Caco-2 (cell line): ENCODE measurements around the gene TIGD2. TPM values are rescaled to one million over a fixed set of nuclear protein-coding genes. Genes with fewer than 3 reads are reported as not detected.

Experiments used
- BruUV-seq: library from RNA; stranded (reverse); fragments of 400-500 nt; replicated peaks from 2 replicates; lab custom pipeline; 2021; lab: Mats Ljungman, UMichigan
- CTCF ChIA-PET: fragments of 300-600 bp; sonication (Branson Sonifier 250); formaldehyde crosslinking; loops from one replicate; lab custom pipeline; 2022; ENCODE audit warnings: antibody characterized with exemption; lab: Charles Lee
- POLR2A ChIA-PET: fragments of 300-600 bp; sonication (Branson Sonifier 250); formaldehyde crosslinking; loops from one replicate; lab custom pipeline; 2022; ENCODE audit warnings: antibody characterized with exemption; lab: Charles Lee
- DNase-seq, 2 experiments: peaks; one replicate each; pipeline versions ENCODE4 v3.0.0 to v3.0.0-alpha.2; 2020 to 2022
- H3K27me3 ChIP-seq: replicated peaks from 2 replicates; pipeline ENCODE4 v1.6.0; 2011; ENCODE audit warnings: low read length; ENCODE audit not compliant: control insufficient read depth, insufficient read depth
- H3K36me3 ChIP-seq: 2 replicates; pipeline ENCODE4 v1.5.1; 2011; ENCODE audit warnings: low read length; ENCODE audit not compliant: control insufficient read depth, insufficient read depth
- H3K4me1 ChIP-seq: fragments of 250-450 bp; sonication (Bioruptor Pico); 2 replicates; pipeline ENCODE4 v1.5.1; 2020; ENCODE audit warnings: mild to moderate bottlenecking
- H3K4me3 ChIP-seq: 2 replicates; pipeline ENCODE4 v1.5.1; 2011; ENCODE audit warnings: low read depth, mild to moderate bottlenecking, control low read depth, low read length
- H3K9me3 ChIP-seq: fragments of 250-450 bp; sonication (Bioruptor Pico); 2 replicates; pipeline ENCODE4 v1.5.1; 2020; ENCODE audit warnings: mild to moderate bottlenecking, moderate library complexity
- H3K27ac Mint-ChIP-seq: one replicate; pipeline ENCODE4 v1.8.0; 2022; ENCODE audit warnings: mixed read lengths; ENCODE audit not compliant: unreplicated experiment
- H3K27me3 Mint-ChIP-seq: one replicate; pipeline ENCODE4 v1.8.0; 2022; ENCODE audit warnings: mixed read lengths; ENCODE audit not compliant: insufficient read depth, unreplicated experiment
- H3K36me3 Mint-ChIP-seq: one replicate; pipeline ENCODE4 v1.8.0; 2022; ENCODE audit warnings: mild to moderate bottlenecking, mixed read lengths; ENCODE audit not compliant: insufficient read depth, unreplicated experiment
- H3K4me1 Mint-ChIP-seq: one replicate; pipeline ENCODE4 v1.8.0; 2022; ENCODE audit warnings: low read depth, mixed read lengths; ENCODE audit not compliant: unreplicated experiment
- H3K4me3 Mint-ChIP-seq: one replicate; pipeline ENCODE4 v1.8.0; 2022; ENCODE audit warnings: mild to moderate bottlenecking, moderate library complexity, mixed read lengths; ENCODE audit not compliant: unreplicated experiment
- H3K9me3 Mint-ChIP-seq: one replicate; pipeline ENCODE4 v1.8.0; 2022; ENCODE audit warnings: mixed read lengths; ENCODE audit not compliant: unreplicated experiment
- CTCF ChIP-seq, 2 experiments: fragments of 200-600 bp in 1 of 2; IDR thresholded peaks; 1 replicate in 1 of 2; 2 replicates in 1 of 2; pipeline versions ENCODE4 v1.5.1 to v1.8.0; 2011 to 2022; ENCODE audit warnings: antibody characterized with exemption in 1 of 2, control low read depth in 1 of 2, inconsistent platforms in 1 of 2, low read depth in 1 of 2, low read length in 1 of 2, mild to moderate bottlenecking in 1 of 2, moderate library complexity in 1 of 2; ENCODE audit not compliant: insufficient read depth in 1 of 2, severe bottlenecking in 1 of 2, unreplicated experiment in 1 of 2
- intact Hi-C: fragments of 100-400 bp; cut with micrococcal nuclease; formaldehyde crosslinking; loops from one replicate; pipeline ENCODE4 v1.10.0; 2022; ENCODE audit not compliant: unreplicated experiment
- total RNA-seq: library from RNA; stranded (reverse); gene quantifications from 2 replicates; pipeline ENCODE4 v1.2.3, GENCODE V29; 2022

Gene TIGD2
- total RNA-seq, 1 experiment from 2014 or later = 25.4 TPM

- no peak for DNase-seq
- Mint-ChIP-seq H3K36me3 (no peaks in the 10 kb centered on the region), H3K9me3 (no peaks in the 10 kb centered on the region), H3K4me3 (no peak overlapping the region), H3K27ac (no peak overlapping the region), H3K4me1 (no peaks in the 10 kb centered on the region), H3K27me3 (no peaks in the 10 kb centered on the region)
- H3K4me1 ChIP-seq = no peaks in the 10 kb centered on the region
- H3K4me3 ChIP-seq = no peak overlapping the region
- no peaks in the 10 kb centered on the region for H3K36me3 ChIP-seq
- no peaks in the 10 kb centered on the region for H3K27me3 ChIP-seq
- ChIA-PET CTCF (no interaction called here), POLR2A (no interaction called here)
- H3K9me3 ChIP-seq = no peaks in the 10 kb centered on the region
- BruUV-seq = no TSS peak
- no peak for TF ChIP-seq CTCF (IDR thresholded peaks at IDR 0.05; ENCODE audit: insufficient read depth in 1 of 2, low read depth in 1 of 2, low read length in 1 of 2, severe bottlenecking in 1 of 2, unreplicated experiment in 1 of 2)
- intact Hi-C loops = no loop called here
These were observed 10.5 kb upstream of the TIGD2 start for GRCh38 chr4:89100853-89101252.

GRCh38 chr4:89101256-89102161 lies 9.8 kb upstream of the TIGD2 start:
- intact Hi-C loops = no loop called here
- H3K36me3 ChIP-seq = no peaks in the 10 kb centered on the region
- no peak overlapping the region for H3K4me3 ChIP-seq
- no peaks in the 10 kb centered on the region for H3K9me3 ChIP-seq
- BruUV-seq = no TSS peak
- Mint-ChIP-seq H3K9me3 (no peaks in the 10 kb centered on the region), H3K27me3 (no peaks in the 10 kb centered on the region), H3K4me1 (no peaks in the 10 kb centered on the region), H3K4me3 (no peak overlapping the region), H3K27ac (no peak overlapping the region), H3K36me3 (no peaks in the 10 kb centered on the region)
- H3K27me3 ChIP-seq = no peaks in the 10 kb centered on the region
- TF ChIP-seq CTCF (IDR thresholded peaks at IDR 0.05; ENCODE audit: insufficient read depth in 1 of 2, low read depth in 1 of 2, low read length in 1 of 2, severe bottlenecking in 1 of 2, unreplicated experiment in 1 of 2) = no peak
- ChIA-PET POLR2A (no interaction called here), CTCF (no interaction called here)
- DNase-seq = no peak
- no peaks in the 10 kb centered on the region for H3K4me1 ChIP-seq

GRCh38 chr4:89105726-89106125 lies 5.6 kb upstream of the TIGD2 start:
- Mint-ChIP-seq H3K27me3 (no peaks in the 10 kb centered on the region), H3K4me3 (no peak overlapping the region), H3K9me3 (no peaks in the 10 kb centered on the region), H3K36me3 (peaks cover 7% of the 10 kb centered on the region), H3K27ac (no peak overlapping the region), H3K4me1 (peaks cover 10% of the 10 kb centered on the region)
- TF ChIP-seq CTCF (IDR thresholded peaks at IDR 0.05; ENCODE audit: insufficient read depth in 1 of 2, low read depth in 1 of 2, low read length in 1 of 2, severe bottlenecking in 1 of 2, unreplicated experiment in 1 of 2) = no peak
- H3K36me3 ChIP-seq = no peaks in the 10 kb centered on the region
- DNase-seq = no peak
- H3K9me3 ChIP-seq = no peaks in the 10 kb centered on the region; the same call in 1 of the 2 replicates
- BruUV-seq = no TSS peak
- no peaks in the 10 kb centered on the region for H3K4me1 ChIP-seq
- intact Hi-C loops = no loop called here
- POLR2A ChIA-PET = no interaction called here
- no peak overlapping the region for H3K4me3 ChIP-seq
- no peaks in the 10 kb centered on the region for H3K27me3 ChIP-seq
- CTCF ChIA-PET = no interaction called here
